RWPE1 (cell line): ENCODE measurements around the gene VPS25.

Source experiments
- CTCF ChIA-PET: fragments of 350-600 bp; sonication (Branson Sonifier 250); formaldehyde crosslinking; extraction: SDS; loops from one replicate; lab custom pipeline; 2021; lab: Yijun Ruan, JAX
- POLR2A ChIA-PET: fragments of 400-600 bp; formaldehyde crosslinking; extraction: SDS; loops from one replicate; lab custom pipeline; 2020; ENCODE audit warnings: antibody characterized with exemption; ENCODE audit not compliant: low non-redundant PET; lab: Yijun Ruan, JAX
- DNase-seq: peaks from one replicate; pipeline ENCODE4 v3.0.0; 2012; ENCODE audit warnings: low spot score
- H3K27ac ChIP-seq: fragments of 450-650 bp; 2 replicates; pipeline ENCODE4 v1.5.1; 2017
- TF ChIP-seq, protein P1 (sequence below): fragments of 450-650 bp; conservative IDR thresholded peaks from 2 replicates; pipeline ENCODE4 v1.5.1; 2017; ENCODE audit warnings: low read depth, mild to moderate bottlenecking

VPS25 gene

DNA sequence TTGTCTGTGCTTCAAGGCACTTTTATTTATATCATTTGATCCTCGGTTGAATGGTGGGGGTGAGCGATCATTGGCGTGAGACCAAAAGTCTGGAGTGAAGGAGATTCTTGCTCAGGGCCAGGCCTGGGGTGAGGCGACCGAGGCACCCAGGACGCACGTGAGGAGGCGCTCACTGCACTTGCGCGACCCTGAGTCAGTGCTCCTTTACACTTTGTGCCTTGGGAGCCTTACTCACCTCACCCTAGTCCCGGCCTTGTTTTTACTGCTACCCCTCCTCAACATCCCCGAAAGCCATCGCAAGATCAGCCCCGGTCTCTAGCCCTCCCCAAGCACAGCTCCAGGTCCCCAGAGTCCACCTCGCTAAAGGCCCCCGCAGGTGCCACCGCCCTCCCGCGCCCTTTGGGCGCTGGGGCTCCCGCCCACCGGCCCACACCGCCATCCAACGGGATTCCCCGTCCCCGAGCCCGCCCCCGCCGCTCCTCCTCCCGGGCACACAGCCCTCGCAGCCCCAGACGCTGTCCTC is 28.9 kb upstream of the VPS25 start:
- DNase-seq = peak; percentile 57
- TF ChIP-seq, protein P1, sequence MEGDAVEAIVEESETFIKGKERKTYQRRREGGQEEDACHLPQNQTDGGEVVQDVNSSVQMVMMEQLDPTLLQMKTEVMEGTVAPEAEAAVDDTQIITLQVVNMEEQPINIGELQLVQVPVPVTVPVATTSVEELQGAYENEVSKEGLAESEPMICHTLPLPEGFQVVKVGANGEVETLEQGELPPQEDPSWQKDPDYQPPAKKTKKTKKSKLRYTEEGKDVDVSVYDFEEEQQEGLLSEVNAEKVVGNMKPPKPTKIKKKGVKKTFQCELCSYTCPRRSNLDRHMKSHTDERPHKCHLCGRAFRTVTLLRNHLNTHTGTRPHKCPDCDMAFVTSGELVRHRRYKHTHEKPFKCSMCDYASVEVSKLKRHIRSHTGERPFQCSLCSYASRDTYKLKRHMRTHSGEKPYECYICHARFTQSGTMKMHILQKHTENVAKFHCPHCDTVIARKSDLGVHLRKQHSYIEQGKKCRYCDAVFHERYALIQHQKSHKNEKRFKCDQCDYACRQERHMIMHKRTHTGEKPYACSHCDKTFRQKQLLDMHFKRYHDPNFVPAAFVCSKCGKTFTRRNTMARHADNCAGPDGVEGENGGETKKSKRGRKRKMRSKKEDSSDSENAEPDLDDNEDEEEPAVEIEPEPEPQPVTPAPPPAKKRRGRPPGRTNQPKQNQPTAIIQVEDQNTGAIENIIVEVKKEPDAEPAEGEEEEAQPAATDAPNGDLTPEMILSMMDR = no peak
- ChIA-PET POLR2A (no interaction called here), CTCF (no interaction called here)
- H3K27ac ChIP-seq = peak overlapping the region; percentile 86

DNA sequence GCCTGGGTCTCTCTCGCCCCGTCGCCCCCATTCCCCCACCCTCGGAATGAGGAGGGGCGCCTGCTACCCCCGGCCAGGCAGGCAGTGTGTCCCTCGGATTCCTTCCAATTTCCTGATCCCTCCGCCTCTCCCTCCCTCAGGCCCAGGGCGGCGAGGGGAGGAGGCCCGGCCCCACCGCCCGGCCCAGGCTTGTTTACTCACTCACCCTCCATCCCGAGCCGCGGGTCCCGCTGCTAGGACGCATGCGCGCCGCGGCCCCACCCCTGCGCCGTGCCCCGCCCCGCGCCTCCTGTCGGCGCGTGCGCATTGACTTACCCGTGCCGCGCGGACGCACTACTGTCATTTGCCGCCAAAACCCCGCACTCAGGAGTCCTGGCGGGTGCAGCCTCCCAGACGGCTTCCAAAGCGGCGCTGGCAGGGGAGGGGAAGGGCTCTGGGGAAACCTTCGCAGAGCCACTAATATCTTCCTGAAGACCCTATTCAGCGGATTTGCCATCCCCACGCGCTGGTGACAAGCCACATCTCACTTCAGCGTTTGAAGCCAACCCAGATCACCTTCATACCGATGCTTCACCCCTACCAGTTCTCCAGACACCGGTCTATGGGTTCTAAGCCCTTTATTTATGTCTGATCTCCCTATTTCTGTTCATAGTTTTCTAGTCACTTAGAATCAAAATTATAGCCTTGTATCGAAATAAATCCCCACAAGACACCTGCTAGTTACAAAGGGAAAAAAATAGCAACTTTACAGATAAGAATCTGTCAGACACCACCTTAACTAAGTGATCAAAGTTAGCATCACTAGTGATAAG is 28.2 kb upstream of the VPS25 start, which contains the start of gene EZH1:
TSS of gene EZH1 (minus strand) at position 235 of the 812 bp plus-strand sequence. CDS start 16,099 bp downstream, outside the sequence.
- peak; percentile 100 for DNase-seq
- TF ChIP-seq, protein P1 = no peak
- POLR2A ChIA-PET = no interaction called here
- peak within 1 kb of the TSS; percentile 86 for H3K27ac ChIP-seq
- CTCF ChIA-PET = no interaction called here

- no peak overlapping the region for H3K27ac ChIP-seq
- no peak for DNase-seq
- CTCF ChIA-PET = no interaction called here
- POLR2A ChIA-PET = no interaction called here
- TF ChIP-seq, protein P1 = no peak
These were observed 24.9 kb upstream of the VPS25 start for GRCh38 chr17:42748202-42748907.

GRCh38 chr17:42748908-42749798 is 24.1 kb upstream of the VPS25 start:
- ChIA-PET POLR2A (no interaction called here), CTCF (interaction anchor here (0.6 kb wide), 1 partner anchor 9 kb away, joined by 3 read pairs; no protein-coding TSS in a partner anchor)
- no peak for DNase-seq
- H3K27ac ChIP-seq = no peak overlapping the region
- TF ChIP-seq, protein P1 = no peak

GRCh38 chr17:42750739-42751344 is 22.4 kb upstream of the VPS25 start:
- no peak overlapping the region for H3K27ac ChIP-seq
- ChIA-PET CTCF (interaction anchor here (0.5 kb wide), 1 partner anchor 12 kb away, joined by 3 read pairs; no protein-coding TSS in a partner anchor), POLR2A (no interaction called here)
- DNase-seq = no peak
- TF ChIP-seq, protein P1 = no peak
